ENCODE measurements around the gene MSI2. TPM values are rescaled to one million over a fixed set of nuclear protein-coding genes. Genes with fewer than 3 reads are reported as not detected.

MSI2 gene
- total and polyA plus RNA-seq, 2 donors (not counting 1 experiment from before 2014, with no cell fraction given), result 16.1 to 196 TPM

GRCh38 chr17:57628421-57628820 lies 372.1 kb downstream of the MSI2 start:
- Mint-ChIP-seq H3K9me3 (ENCODE audit: insufficient read depth) (no peaks in the 10 kb centered on the region), H3K4me1 (peaks cover 60% of the 10 kb centered on the region), H3K27ac (peak overlapping the region; percentile 92), H3K4me3 (peak overlapping the region; percentile 50), H3K27me3 (no peaks in the 10 kb centered on the region)
- no peaks in the 10 kb centered on the region for H3K27me3 ChIP-seq (replicated peaks in 1 of 4; ENCODE audit: control extremely low read depth in 1 of 4, control insufficient read depth in 3 of 4, insufficient read depth in 4 of 4, low read length in 3 of 4)
- WGBS (ENCODE audit: insufficient coverage), result 65% methylated on average over 8 of the region's 9 CpGs
- H3K9ac ChIP-seq (ENCODE audit: low read length), result no peak overlapping the region
- H3K4me2 ChIP-seq (replicated peaks; ENCODE audit: low read depth, low read length, poor library complexity, severe bottlenecking), result peak overlapping the region; percentile 57
- H3K9me3 ChIP-seq (ENCODE audit: control extremely low read depth in 1 of 3, control insufficient read depth in 2 of 3, insufficient read depth in 1 of 3, low read length in 2 of 3), result peaks cover 0 to 4% (median 0%) of the 10 kb centered on the region in 3 donors
- peaks cover 48 to 63% of the 10 kb centered on the region in 2 donors for H3K4me1 ChIP-seq (ENCODE audit: control insufficient read depth in 2 of 2, insufficient read depth in 2 of 2, low read length in 2 of 2)
- H3K79me2 ChIP-seq (ENCODE audit: control insufficient read depth, insufficient read depth, low read length), result peaks cover 5% of the 10 kb centered on the region
- POLR2A ChIA-PET, result interaction anchor here (1.3 kb wide), 1 partner anchor 27 kb away, joined by 5 read pairs; no protein-coding TSS in a partner anchor
- TF ChIP-seq EZH2 (IDR thresholded peaks at IDR 0.05; ENCODE audit: borderline replicate concordance, insufficient read depth, low read depth, low read length, poor library complexity, severe bottlenecking) (no peak), CTCF (IDR thresholded peaks at IDR 0.05) (no peak)
- H3K27ac ChIP-seq (ENCODE audit: low read length in 2 of 2), result peak overlapping the region; percentile 63 to 66
- H3K4me3 ChIP-seq (ENCODE audit: control extremely low read depth in 1 of 5, extremely low read depth in 1 of 5, insufficient read depth in 1 of 5, low read depth in 2 of 5, low read length in 4 of 5), result no peak overlapping the region
- intact Hi-C loops (cut with micrococcal nuclease), result no loop called here
- ATAC-seq (ENCODE audit: low read depth) (no peak), DNase-seq (no peak)
- no peaks in the 10 kb centered on the region for H4K20me1 ChIP-seq (ENCODE audit: control insufficient read depth, insufficient read depth, low read length, poor library complexity, severe bottlenecking)
- H3K36me3 ChIP-seq (replicated peaks in 1 of 2; ENCODE audit: control extremely low read depth in 1 of 2, control insufficient read depth in 1 of 2, extremely low read depth in 1 of 2, insufficient read depth in 2 of 2, low read length in 1 of 2), result peaks cover 0 to 5% of the 10 kb centered on the region in 2 experiments
- no peak overlapping the region for H2AFZ ChIP-seq (ENCODE audit: insufficient read depth, low read depth, low read length, poor library complexity, severe bottlenecking)
- CTCF ChIA-PET, result interaction anchor here (1.0 to 2.5 kb wide), 3 partner anchors 8 to 76 kb away, joined by 3 to 10 read pairs (median 3); no protein-coding TSS in a partner anchor

GRCh38 chr17:57629470-57629869 lies 373.1 kb downstream of the MSI2 start:
- intact Hi-C loops (cut with micrococcal nuclease), result loop anchor here (1.0 kb wide), 2 partner anchors 24 to 77 kb away; no protein-coding TSS in a partner anchor
- peaks cover 0 to 11% (median 3%) of the 10 kb centered on the region in 3 donors for H3K9me3 ChIP-seq (ENCODE audit: control extremely low read depth in 1 of 3, control insufficient read depth in 2 of 3, insufficient read depth in 1 of 3, low read length in 2 of 3)
- ATAC-seq (ENCODE audit: low read depth) (peak; percentile 88), DNase-seq (peak; percentile 84)
- peaks cover 2% of the 10 kb centered on the region for H3K79me2 ChIP-seq (ENCODE audit: control insufficient read depth, insufficient read depth, low read length)
- H3K4me1 Mint-ChIP-seq, result peaks cover 50% of the 10 kb centered on the region
- 9% methylated on average over 8 of the region's 8 CpGs for WGBS (ENCODE audit: insufficient coverage)
- CTCF ChIA-PET, result interaction anchor here (0.6 to 2.6 kb wide), 4 partner anchors 23 to 387 kb away, joined by 3 to 10 read pairs (median 4); no protein-coding TSS in a partner anchor
- H3K27me3 Mint-ChIP-seq, result no peaks in the 10 kb centered on the region
- H3K4me1 ChIP-seq (ENCODE audit: control insufficient read depth in 2 of 2, insufficient read depth in 2 of 2, low read length in 2 of 2), result peaks cover 37 to 52% of the 10 kb centered on the region in 2 donors
- H3K36me3 ChIP-seq (replicated peaks in 1 of 2; ENCODE audit: control extremely low read depth in 1 of 2, control insufficient read depth in 1 of 2, extremely low read depth in 1 of 2, insufficient read depth in 2 of 2, low read length in 1 of 2), result peaks cover 0 to 10% of the 10 kb centered on the region in 2 experiments
- peak overlapping the region; percentile 63 to 66 for H3K27ac ChIP-seq (ENCODE audit: low read length in 2 of 2)
- H3K4me3 Mint-ChIP-seq, result peak overlapping the region; percentile 71
- H4K20me1 ChIP-seq (ENCODE audit: control insufficient read depth, insufficient read depth, low read length, poor library complexity, severe bottlenecking), result no peaks in the 10 kb centered on the region
- H3K27me3 ChIP-seq (replicated peaks in 1 of 4; ENCODE audit: control extremely low read depth in 1 of 4, control insufficient read depth in 3 of 4, insufficient read depth in 4 of 4, low read length in 3 of 4), result no peaks in the 10 kb centered on the region
- TF ChIP-seq CTCF (IDR thresholded peaks at IDR 0.05) (no peak), EZH2 (IDR thresholded peaks at IDR 0.05; ENCODE audit: borderline replicate concordance, insufficient read depth, low read depth, low read length, poor library complexity, severe bottlenecking) (no peak)
- no peak overlapping the region for H3K4me3 ChIP-seq (ENCODE audit: control extremely low read depth in 1 of 5, extremely low read depth in 1 of 5, insufficient read depth in 1 of 5, low read depth in 2 of 5, low read length in 4 of 5)
- peak overlapping the region; percentile 57 for H3K4me2 ChIP-seq (replicated peaks; ENCODE audit: low read depth, low read length, poor library complexity, severe bottlenecking)
- POLR2A ChIA-PET, result interaction anchor here (0.5 to 1.4 kb wide), 3 partner anchors 25 to 369 kb away, joined by 3 to 5 read pairs (median 4); no protein-coding TSS in a partner anchor
- no peak overlapping the region for H3K9ac ChIP-seq (ENCODE audit: low read length)
- H3K9me3 Mint-ChIP-seq (ENCODE audit: insufficient read depth), result no peaks in the 10 kb centered on the region
- H3K27ac Mint-ChIP-seq, result peak overlapping the region; percentile 92
- H2AFZ ChIP-seq (ENCODE audit: insufficient read depth, low read depth, low read length, poor library complexity, severe bottlenecking), result no peak overlapping the region

Data from B cell (primary cell).